ENCODE results near the gene FZD10.

FZD10 gene

GRCh38 chr12:130154276-130155070 lies 7.8 kb upstream of the FZD10 start:
- no peak for TF ChIP-seq CTCF (IDR thresholded peaks at IDR 0.05; ENCODE audit: insufficient read depth, missing control alignments)
- no peak for DNase-seq (ENCODE audit: insufficient read length, low spot score)
- FAIRE-seq = no peak

GRCh38 chr12:130155416-130156073 lies 6.7 kb upstream of the FZD10 start:
- DNase-seq (ENCODE audit: insufficient read length, low spot score) (no peak), FAIRE-seq (no peak)
- no peak for TF ChIP-seq CTCF (IDR thresholded peaks at IDR 0.05; ENCODE audit: insufficient read depth, missing control alignments)

- no peak for TF ChIP-seq CTCF (IDR thresholded peaks at IDR 0.05; ENCODE audit: insufficient read depth, missing control alignments)
- no peak for FAIRE-seq
- DNase-seq (ENCODE audit: insufficient read length, low spot score) = no peak
These were observed 5.5 kb upstream of the FZD10 start for GRCh38 chr12:130156652-130157275.

- FAIRE-seq (no peak), DNase-seq (ENCODE audit: insufficient read length, low spot score) (no peak)
- no peak for TF ChIP-seq CTCF (IDR thresholded peaks at IDR 0.05; ENCODE audit: insufficient read depth, missing control alignments)
These were observed 4.1 kb upstream of the FZD10 start for GRCh38 chr12:130157998-130158753.

- FAIRE-seq (no peak), DNase-seq (ENCODE audit: insufficient read length, low spot score) (no peak)
- no peak for TF ChIP-seq CTCF (IDR thresholded peaks at IDR 0.05; ENCODE audit: insufficient read depth, missing control alignments)
These were observed 3.6 kb upstream of the FZD10 start for GRCh38 chr12:130158754-130159059.

- FAIRE-seq = no peak
- no peak for TF ChIP-seq CTCF (IDR thresholded peaks at IDR 0.05; ENCODE audit: insufficient read depth, missing control alignments)
These were observed 2.0 kb upstream of the FZD10 start for GRCh38 chr12:130160306-130160705.

More at GRCh38 chr12:130160306-130160705, 2.0 kb upstream of the FZD10 start:
- no peak for DNase-seq (ENCODE audit: insufficient read length, low spot score)

Data from D721Med (cell line).